ENCODE data around the gene C11orf91. TPM values are rescaled to one million over a fixed set of nuclear protein-coding genes. Genes with fewer than 3 reads are reported as not detected.

The C11orf91 gene
- total and polyA plus RNA-seq, 8 donors: 2.2 TPM; not detected in 7

DNA sequence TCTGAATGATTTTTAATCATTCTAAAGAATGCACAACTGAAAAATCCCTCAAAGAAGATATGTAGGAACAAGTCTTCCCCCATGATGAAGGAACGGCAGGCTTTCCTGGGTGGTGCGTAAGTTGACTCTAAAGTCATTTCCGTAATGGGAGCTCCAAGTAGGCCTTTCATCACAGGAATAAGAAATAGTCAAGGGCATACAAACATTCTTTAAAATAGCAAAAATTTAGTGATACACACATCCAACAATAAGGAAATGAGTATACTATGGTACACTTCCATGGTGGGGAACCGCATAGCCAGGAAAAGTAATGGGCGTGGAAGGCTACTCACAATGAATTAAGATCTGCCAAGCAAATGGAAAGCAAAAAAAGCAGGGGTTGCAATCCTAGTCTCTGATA lies 24.9 kb upstream of the C11orf91 start:
- intact Hi-C loops (cut with DNase I): no loop called here
- DNase-seq: no peak
- Histone ChIP-seq H3K9me3 (no peaks in the 10 kb centered on the region), H3K27me3 (no peaks in the 10 kb centered on the region), H3K4me3 (no peak overlapping the region), H3K4me1 (peaks cover 40 to 82% of the 10 kb centered on the region in 2 donors), H3K36me3 (peaks cover 0 to 25% of the 10 kb centered on the region in 2 donors), H3K27ac (peak overlapping the region; percentile 88)
- no peak for ATAC-seq
- TF ChIP-seq, protein P1, sequence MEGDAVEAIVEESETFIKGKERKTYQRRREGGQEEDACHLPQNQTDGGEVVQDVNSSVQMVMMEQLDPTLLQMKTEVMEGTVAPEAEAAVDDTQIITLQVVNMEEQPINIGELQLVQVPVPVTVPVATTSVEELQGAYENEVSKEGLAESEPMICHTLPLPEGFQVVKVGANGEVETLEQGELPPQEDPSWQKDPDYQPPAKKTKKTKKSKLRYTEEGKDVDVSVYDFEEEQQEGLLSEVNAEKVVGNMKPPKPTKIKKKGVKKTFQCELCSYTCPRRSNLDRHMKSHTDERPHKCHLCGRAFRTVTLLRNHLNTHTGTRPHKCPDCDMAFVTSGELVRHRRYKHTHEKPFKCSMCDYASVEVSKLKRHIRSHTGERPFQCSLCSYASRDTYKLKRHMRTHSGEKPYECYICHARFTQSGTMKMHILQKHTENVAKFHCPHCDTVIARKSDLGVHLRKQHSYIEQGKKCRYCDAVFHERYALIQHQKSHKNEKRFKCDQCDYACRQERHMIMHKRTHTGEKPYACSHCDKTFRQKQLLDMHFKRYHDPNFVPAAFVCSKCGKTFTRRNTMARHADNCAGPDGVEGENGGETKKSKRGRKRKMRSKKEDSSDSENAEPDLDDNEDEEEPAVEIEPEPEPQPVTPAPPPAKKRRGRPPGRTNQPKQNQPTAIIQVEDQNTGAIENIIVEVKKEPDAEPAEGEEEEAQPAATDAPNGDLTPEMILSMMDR (IDR thresholded peaks at IDR 0.05): no peak

DNA sequence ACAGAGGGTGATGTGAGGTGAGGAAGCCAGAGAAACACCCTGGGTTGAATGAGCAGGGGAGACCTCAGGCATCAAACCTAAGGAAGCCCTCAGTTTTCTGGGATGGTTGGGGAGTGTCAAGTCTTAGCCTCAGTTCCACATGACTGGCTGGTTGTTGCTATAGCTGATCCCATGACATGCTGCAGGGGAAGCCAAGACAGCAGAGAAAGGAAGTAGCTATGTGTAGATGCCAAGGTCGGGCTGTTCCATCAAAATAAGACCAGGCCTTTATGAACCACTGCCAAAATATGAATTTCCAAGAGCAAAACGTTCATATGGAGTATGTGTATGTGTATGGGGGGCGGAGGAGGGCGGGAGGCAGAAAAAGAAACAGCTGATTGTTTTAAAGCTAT lies 24.0 kb upstream of the C11orf91 start:
- ATAC-seq (peak; percentile 54), DNase-seq (peak in 3 of 4 donors; percentile 63 to 86 (median 63))
- Histone ChIP-seq H3K4me1 (peaks cover 37 to 82% of the 10 kb centered on the region in 2 donors), H3K36me3 (peaks cover 0 to 28% of the 10 kb centered on the region in 2 donors), H3K27ac (peak overlapping the region; percentile 88), H3K9me3 (no peaks in the 10 kb centered on the region), H3K27me3 (no peaks in the 10 kb centered on the region), H3K4me3 (no peak overlapping the region)
- TF ChIP-seq, protein P1 (IDR thresholded peaks at IDR 0.05): no peak
- intact Hi-C loops (cut with DNase I): no loop called here

DNA sequence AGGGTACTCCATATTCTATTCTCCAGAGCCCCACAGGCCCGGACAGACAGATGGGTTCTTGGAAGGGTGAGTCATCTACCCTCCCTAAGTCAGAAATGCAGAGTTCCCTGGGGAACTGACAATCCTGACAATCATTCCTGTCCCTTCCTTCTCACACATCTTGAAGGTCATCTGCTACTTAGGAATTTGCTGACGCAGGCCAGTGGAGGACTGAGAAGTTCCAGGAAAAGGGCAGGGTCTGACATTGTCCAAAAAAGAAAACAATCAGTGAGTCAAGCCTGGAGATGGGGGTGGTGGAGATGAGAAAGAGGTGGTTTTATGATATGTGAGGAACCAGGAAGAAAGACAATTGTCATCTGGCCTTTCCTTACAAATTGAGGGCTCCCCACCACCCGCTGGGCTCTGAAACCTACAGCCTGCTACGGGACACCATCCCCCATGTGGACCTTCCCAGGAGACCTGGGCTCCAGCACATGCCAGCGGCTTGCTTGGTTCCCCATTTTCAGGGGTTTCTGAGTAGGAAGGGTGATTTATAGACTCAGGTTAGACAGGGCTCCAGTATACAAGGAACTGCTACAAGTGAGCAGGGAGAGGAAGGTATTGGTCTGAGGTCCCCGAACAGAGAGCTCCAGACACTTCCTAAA lies 22.7 kb upstream of the C11orf91 start:
- H3K27me3 ChIP-seq: no peaks in the 10 kb centered on the region
- no peak overlapping the region for H3K4me3 ChIP-seq
- H3K9me3 ChIP-seq: no peaks in the 10 kb centered on the region
- peak overlapping the region; percentile 88 for H3K27ac ChIP-seq
- ATAC-seq: peak; percentile 40
- TF ChIP-seq, protein P1 (IDR thresholded peaks at IDR 0.05): no peak
- H3K36me3 ChIP-seq: peaks cover 0 to 41% of the 10 kb centered on the region in 2 donors
- DNase-seq: no peak
- H3K4me1 ChIP-seq: peaks cover 37 to 79% of the 10 kb centered on the region in 2 donors
- intact Hi-C loops (cut with DNase I): no loop called here

DNA sequence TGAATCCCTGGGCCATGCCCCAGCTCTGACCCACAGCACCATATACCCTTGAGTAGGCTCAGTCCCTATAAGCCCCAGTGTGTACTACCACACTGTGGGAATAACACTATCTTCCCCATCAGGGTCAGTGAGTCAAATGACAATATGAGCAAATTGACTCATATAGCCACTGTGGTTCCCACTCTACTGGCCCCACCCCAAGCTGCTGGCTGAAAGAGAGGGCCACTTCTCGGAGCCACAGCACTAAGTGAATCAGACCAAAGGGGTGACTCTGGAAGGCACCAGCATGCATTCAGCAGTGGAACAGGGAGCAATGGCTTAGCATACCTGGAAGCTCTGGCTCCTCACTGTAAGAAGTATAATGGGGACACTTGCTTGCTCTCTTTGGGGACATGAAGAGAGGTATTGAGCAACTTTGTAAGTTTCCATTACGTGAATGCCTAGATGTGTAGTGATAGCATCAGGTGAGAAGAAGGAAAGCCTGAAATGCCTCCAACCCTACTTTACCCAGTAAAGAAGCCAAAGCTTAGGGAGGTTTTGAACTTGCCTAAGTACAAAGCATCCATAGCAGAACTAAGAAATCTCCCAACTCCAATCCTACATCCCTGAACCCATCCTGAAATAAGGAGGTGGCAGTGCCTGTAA lies 22.1 kb upstream of the C11orf91 start:
- Histone ChIP-seq H3K4me3 (no peak overlapping the region), H3K9me3 (no peaks in the 10 kb centered on the region), H3K27ac (peak overlapping the region; percentile 88), H3K4me1 (peaks cover 37 to 82% of the 10 kb centered on the region in 2 donors), H3K27me3 (no peaks in the 10 kb centered on the region), H3K36me3 (peaks cover 0 to 47% of the 10 kb centered on the region in 2 donors)
- DNase-seq (peak in 2 of 4 donors; percentile 62), ATAC-seq (peak; percentile 64)
- TF ChIP-seq, protein P1 (IDR thresholded peaks at IDR 0.05): no peak
- intact Hi-C loops (cut with DNase I): no loop called here

DNA sequence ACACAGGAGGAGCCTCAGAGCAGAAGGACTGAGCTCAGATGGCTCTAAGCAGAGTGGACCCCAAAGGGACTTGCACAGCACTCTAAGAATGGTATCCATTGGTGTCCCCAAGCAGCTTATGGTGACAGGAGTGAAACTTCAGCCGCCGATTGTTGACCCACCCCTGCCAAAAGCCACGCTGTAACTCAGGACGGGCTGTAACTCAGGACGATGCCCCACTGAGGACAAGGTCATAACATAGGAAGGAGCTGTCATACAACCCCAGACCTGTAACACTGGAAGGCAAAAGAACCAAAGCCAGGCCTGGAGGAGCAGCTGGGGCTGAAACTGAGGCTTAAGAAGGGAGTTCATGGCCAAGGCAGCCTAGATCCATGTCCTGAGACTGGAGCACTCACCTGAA lies 21.4 kb upstream of the C11orf91 start:
- no peak overlapping the region for H3K4me3 ChIP-seq
- peak overlapping the region; percentile 88 for H3K27ac ChIP-seq

More for the DNA sequence above, 21.4 kb upstream of the C11orf91 start:
- H3K36me3 ChIP-seq: peaks cover 0 to 55% of the 10 kb centered on the region in 2 donors
- no peak for DNase-seq
- no peak for ATAC-seq
- intact Hi-C loops (cut with DNase I): no loop called here
- TF ChIP-seq, protein P1 (IDR thresholded peaks at IDR 0.05): no peak
- H3K27me3 ChIP-seq: no peaks in the 10 kb centered on the region
- H3K9me3 ChIP-seq: no peaks in the 10 kb centered on the region
- peaks cover 35 to 85% of the 10 kb centered on the region in 2 donors for H3K4me1 ChIP-seq
